Measurements from ENCODE around the gene NPIPB6. TPM values are rescaled to one million over a fixed set of nuclear protein-coding genes. Genes with fewer than 3 reads are reported as not detected.

Gene NPIPB6
- total and polyA plus RNA-seq, 8 donors, result 0.25 to 2.0 (median 0.61) TPM; not detected in 1

GRCh38 chr16:28310796-28311195 is 52.5 kb downstream of the NPIPB6 start:
- intact Hi-C loops (cut with DNase I), result no loop called here
- H3K36me3 ChIP-seq, result no peaks in the 10 kb centered on the region
- no peaks in the 10 kb centered on the region for H3K9me3 ChIP-seq
- 89 to 91% methylated on average over 11 of the region's 11 CpGs for WGBS, 2 donors
- H3K4me1 ChIP-seq, result no peaks in the 10 kb centered on the region
- no peak overlapping the region for H3K4me3 ChIP-seq
- H3K27ac ChIP-seq, result no peak overlapping the region
- ATAC-seq, result no peak
- TF ChIP-seq CTCF (IDR thresholded peaks at IDR 0.05), result no peak
- FAIRE-seq, result no peak
- no peaks in the 10 kb centered on the region for H3K27me3 ChIP-seq
- DNase-seq, result no peak

DNA sequence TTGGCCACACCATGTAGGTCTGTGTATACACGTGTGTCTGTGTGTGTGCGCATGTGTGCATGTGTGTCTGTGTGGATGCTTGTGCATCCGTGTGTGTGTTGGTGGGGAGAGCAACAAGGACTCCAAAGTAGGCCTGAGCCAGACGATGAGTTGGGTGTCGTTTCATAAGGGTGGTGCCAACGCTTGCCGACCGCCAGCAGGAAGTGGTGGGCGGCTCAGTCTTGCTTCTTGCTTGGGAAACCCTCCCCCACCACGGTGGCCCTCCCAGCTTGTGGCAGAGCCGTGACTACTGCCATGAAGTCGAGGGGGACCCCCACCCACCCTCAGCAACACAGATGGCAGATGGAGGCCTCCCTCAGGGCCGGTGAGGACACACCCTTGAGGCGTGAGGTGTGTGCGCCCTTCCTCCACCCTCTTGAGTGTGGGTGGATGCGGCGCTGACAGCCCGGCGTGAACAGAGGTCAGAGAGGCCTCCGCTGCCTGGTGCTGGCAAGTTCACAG is 53.4 kb downstream of the NPIPB6 start:
- Histone ChIP-seq H3K9me3 (no peaks in the 10 kb centered on the region), H3K4me1 (no peaks in the 10 kb centered on the region), H3K36me3 (no peaks in the 10 kb centered on the region), H3K27ac (no peak overlapping the region), H3K4me3 (no peak overlapping the region), H3K27me3 (no peaks in the 10 kb centered on the region)
- TF ChIP-seq CTCF (IDR thresholded peaks at IDR 0.05), result no peak
- intact Hi-C loops (cut with DNase I), result no loop called here
- no peak for DNase-seq
- no peak for FAIRE-seq
- 85 to 88% methylated on average over 20 of the region's 20 CpGs for WGBS, 2 donors
- no peak for ATAC-seq

DNA sequence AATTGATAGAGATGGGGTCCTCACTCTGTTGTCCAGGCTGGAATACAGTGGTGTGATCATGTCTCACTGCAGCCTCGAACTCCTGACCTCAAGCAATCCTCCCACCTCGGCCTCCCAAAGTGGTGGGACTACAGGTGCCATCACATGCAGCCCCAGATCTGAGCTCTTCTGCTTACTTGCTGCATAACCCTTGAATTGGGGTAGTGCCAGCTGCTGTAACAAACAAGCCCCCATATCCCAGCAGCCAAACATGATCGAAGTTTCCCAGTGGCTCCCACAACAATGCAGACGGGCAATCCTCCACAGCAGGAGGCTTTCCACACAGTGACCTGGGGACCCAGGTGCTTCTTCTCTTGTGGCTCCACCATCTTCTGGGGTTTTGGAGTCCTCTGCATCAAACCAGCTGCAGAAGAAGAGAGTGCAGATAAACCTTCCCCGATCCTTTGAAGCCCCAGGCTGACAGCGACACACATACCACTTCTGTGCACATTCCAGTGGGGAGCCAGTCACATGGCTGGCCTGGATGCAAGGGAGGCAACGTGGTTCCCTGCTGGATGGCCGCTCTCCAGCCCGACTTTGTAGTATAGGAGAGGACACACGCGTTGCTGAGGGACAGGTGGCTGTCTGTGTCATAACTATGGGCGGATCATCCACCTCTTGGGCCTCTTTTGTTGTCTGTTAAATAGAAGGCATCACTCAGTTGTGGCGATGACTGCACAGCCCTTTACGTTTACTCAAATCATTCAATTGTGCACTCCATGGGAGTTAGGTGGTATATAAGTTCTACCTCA is 54.3 kb downstream of the NPIPB6 start:
- FAIRE-seq (no peak), DNase-seq (no peak), ATAC-seq (no peak)
- Histone ChIP-seq H3K27me3 (no peaks in the 10 kb centered on the region), H3K9me3 (no peaks in the 10 kb centered on the region), H3K27ac (no peak overlapping the region), H3K36me3 (no peaks in the 10 kb centered on the region), H3K4me1 (no peaks in the 10 kb centered on the region), H3K4me3 (no peak overlapping the region)
- intact Hi-C loops (cut with DNase I), result no loop called here
- TF ChIP-seq CTCF (IDR thresholded peaks at IDR 0.05), result no peak
- 90 to 94% methylated on average over 14 of the region's 14 CpGs for WGBS, 2 donors

DNA sequence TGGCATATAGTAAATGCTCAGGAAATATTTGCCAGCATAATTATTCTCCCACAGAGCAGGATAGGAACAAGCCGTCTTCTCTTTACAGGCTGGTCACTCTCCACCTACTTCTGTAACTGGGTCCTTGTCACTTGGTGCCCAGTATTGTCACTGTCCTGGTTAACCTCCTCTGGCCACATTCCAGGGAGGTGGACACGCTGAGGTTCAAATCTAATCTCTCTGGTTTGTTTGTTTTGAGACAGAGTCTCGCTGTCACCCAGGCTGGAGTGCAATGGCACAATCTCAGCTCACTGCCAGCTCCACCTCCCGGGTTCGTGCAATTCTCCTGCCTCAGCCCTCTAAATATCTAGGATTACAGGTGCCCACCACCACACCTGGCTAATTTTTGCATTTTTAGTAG is 55.4 kb downstream of the NPIPB6 start:
- no peak for TF ChIP-seq CTCF (IDR thresholded peaks at IDR 0.05)
- Histone ChIP-seq H3K9me3 (no peaks in the 10 kb centered on the region), H3K4me3 (no peak overlapping the region), H3K27me3 (no peaks in the 10 kb centered on the region), H3K36me3 (no peaks in the 10 kb centered on the region), H3K4me1 (no peaks in the 10 kb centered on the region), H3K27ac (no peak overlapping the region)
- DNase-seq (no peak), ATAC-seq (no peak), FAIRE-seq (no peak)
- 62 to 65% methylated on average over 5 of the region's 5 CpGs for WGBS, 2 donors
- intact Hi-C loops (cut with DNase I), result no loop called here

GRCh38 chr16:28304214-28304613 is 59.1 kb downstream of the NPIPB6 start:
- H3K4me3 ChIP-seq, result no peak overlapping the region
- WGBS, 2 donors, result 73 to 75% methylated on average over 8 of the region's 8 CpGs
- FAIRE-seq (no peak), DNase-seq (no peak), ATAC-seq (peak in 3 of 4 donors; percentile 35 to 64 (median 62))
- H3K27me3 ChIP-seq, result no peaks in the 10 kb centered on the region
- intact Hi-C loops (cut with DNase I), result no loop called here
- no peak for TF ChIP-seq CTCF (IDR thresholded peaks at IDR 0.05)
- no peak overlapping the region for H3K27ac ChIP-seq
- no peaks in the 10 kb centered on the region for H3K9me3 ChIP-seq
- H3K4me1 ChIP-seq, result no peaks in the 10 kb centered on the region
- no peaks in the 10 kb centered on the region for H3K36me3 ChIP-seq

Measured in pancreas (tissue), 10 donors.